ENCODE data around the gene SYT2.

The SYT2 gene

DNA sequence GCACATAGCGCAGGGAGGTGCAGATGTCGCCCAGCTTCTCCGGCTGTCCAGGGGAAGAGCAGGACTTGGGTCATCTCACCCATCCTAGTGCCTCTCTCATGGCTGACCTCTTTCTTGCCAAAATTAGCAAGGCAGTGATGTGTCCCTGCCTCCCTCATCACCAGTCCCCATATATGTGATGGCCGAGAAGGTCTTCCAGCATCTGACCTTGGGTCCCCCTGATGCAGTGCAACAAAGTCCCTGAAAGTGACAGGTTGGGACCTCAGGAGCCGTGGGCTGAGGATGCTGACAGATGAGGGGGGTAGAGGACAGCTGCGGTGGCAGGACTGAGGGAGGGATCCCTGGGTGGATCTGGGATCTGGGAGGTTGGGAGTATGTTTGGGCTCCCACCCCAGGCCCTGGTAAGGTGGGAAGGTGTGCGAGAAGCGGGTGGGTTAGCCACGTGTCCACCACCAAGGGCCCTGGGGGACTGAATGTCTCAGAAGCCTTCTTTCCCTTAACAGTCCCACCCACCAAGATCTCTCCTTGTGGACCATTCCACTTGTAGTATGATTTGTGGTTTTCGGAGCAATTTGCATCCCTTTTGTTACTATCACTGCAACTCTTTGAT lies 109.7 kb downstream of the SYT2 start:
- CTCF ChIA-PET: interaction anchor here (0.7 to 7.6 kb wide), 38 partner anchors 8 to 258 kb away, joined by 3 to 150 read pairs (median 4); partner anchors contain the start of gene UBE2T
- DNase-seq (ENCODE audit: low read depth, low spot score): no peak
- H3K4me3 ChIP-seq (ENCODE audit: low read depth, low read length): no peak overlapping the region
- POLR2A ChIA-PET: no interaction called here
- TF ChIP-seq, protein P1, sequence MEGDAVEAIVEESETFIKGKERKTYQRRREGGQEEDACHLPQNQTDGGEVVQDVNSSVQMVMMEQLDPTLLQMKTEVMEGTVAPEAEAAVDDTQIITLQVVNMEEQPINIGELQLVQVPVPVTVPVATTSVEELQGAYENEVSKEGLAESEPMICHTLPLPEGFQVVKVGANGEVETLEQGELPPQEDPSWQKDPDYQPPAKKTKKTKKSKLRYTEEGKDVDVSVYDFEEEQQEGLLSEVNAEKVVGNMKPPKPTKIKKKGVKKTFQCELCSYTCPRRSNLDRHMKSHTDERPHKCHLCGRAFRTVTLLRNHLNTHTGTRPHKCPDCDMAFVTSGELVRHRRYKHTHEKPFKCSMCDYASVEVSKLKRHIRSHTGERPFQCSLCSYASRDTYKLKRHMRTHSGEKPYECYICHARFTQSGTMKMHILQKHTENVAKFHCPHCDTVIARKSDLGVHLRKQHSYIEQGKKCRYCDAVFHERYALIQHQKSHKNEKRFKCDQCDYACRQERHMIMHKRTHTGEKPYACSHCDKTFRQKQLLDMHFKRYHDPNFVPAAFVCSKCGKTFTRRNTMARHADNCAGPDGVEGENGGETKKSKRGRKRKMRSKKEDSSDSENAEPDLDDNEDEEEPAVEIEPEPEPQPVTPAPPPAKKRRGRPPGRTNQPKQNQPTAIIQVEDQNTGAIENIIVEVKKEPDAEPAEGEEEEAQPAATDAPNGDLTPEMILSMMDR (IDR thresholded peaks at IDR 0.05; ENCODE audit: insufficient read depth, low read length, missing control alignments): no peak

DNA sequence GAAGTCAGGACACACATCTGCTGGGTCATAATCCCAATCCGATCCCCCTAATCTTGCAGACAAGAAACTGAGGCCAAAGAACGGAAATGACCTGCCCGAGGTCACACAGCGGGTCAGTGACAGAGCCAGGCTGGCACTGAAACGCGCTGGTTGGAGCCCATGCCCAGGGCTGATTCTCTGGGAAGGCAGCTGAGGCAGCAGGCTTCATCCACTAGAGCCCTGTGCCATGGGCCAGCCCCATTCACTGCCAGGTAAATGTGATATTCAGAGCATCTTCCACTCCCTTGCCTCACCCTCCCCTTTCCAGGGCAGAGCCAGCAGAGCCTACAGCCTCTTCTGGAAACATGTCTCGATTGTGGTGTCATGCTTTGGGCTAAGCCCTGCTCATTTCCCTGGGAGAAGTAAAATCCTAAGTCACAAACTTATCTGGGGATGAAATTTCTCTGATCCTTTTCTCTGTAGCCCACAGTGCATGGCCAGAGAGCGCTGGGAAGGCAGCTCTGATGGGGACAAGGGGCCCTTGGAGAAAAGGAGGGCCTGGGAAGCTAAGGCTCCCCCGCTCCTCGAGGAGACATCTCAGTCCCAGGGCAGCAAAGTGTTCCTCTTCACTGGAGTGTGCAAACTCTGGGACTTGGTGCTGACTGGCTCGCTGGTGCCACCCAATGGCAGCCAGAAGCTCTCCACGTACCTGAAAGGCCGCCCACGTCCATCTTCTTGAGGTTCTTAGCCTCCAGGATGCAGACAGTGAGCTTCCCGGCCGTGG lies 110.4 kb downstream of the SYT2 start:
- ChIA-PET POLR2A (no interaction called here), CTCF (interaction anchor here (0.7 to 7.6 kb wide), 39 partner anchors 9 to 258 kb away, joined by 3 to 150 read pairs (median 4); partner anchors contain the start of gene UBE2T)
- DNase-seq (ENCODE audit: low read depth, low spot score): no peak
- no peak overlapping the region for H3K4me3 ChIP-seq (ENCODE audit: low read depth, low read length)
- TF ChIP-seq, protein P1 (IDR thresholded peaks at IDR 0.05; ENCODE audit: insufficient read depth, low read length, missing control alignments): peak; percentile 95

DNA sequence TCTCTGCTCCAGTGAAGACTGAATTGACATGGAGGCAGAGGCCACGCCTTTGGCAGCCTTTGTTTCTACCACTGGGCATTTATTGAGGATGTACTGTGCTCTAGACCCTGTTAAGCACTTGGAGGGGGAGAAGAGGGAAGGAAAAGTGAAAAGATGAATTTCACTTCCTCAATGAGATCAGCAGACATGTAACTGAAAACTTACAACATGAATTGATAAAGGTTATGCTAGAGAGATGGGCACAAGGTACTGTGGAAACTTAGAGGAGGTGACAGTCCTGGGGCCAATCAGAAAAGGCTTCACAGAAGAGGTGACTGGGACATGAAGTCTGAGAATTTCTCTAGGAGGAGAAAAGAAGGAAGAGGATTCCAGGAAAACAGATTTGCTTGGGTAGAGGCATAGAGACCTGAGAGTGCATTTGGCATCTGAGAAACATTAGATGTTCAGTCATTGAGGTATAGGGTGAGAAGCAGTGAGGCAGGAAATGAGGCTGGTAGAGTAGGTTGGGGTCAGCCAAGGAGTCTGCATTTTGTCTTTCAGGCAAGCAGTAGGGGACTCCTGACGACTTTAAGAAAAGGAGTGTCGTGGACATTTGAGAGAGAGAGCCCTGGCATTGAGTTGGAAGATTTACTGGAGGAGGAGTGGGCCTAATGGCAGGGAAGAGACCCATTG lies 113.0 kb downstream of the SYT2 start:
- ChIA-PET POLR2A (no interaction called here), CTCF (interaction anchor here (1.5 to 7.6 kb wide), 4 partner anchors 8 to 133 kb away, joined by 5 to 150 read pairs (median 65); no protein-coding TSS in a partner anchor)
- no peak overlapping the region for H3K4me3 ChIP-seq (ENCODE audit: low read depth, low read length)
- no peak for DNase-seq (ENCODE audit: low read depth, low spot score)
- TF ChIP-seq, protein P1 (IDR thresholded peaks at IDR 0.05; ENCODE audit: insufficient read depth, low read length, missing control alignments): no peak

DNA sequence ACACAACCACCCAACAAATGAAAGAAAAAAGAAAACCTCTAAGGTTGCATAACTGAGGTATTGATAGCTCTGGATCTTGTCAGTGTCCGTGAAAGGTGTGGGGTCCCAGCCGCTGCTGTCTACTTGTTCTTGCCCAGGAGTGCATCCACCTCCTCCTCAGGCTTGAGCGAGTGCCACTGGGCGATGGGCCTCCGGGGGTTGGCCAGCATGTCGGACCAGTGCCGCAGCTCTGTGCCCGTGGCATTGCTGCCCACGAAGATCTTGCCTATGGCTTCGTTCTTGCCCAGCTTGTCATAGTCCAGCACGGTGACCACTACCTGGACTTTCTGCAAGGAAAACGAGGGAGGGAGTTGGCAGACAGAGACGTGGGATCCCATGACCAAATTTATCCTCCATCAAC lies 113.6 kb downstream of the SYT2 start:
- H3K4me3 ChIP-seq (ENCODE audit: low read depth, low read length): no peak overlapping the region
- CTCF ChIA-PET: interaction anchor here (1.2 kb wide), 1 partner anchor 22 kb away, joined by 3 read pairs; no protein-coding TSS in a partner anchor
- DNase-seq (ENCODE audit: low read depth, low spot score): no peak
- POLR2A ChIA-PET: no interaction called here
- TF ChIP-seq, protein P1 (IDR thresholded peaks at IDR 0.05; ENCODE audit: insufficient read depth, low read length, missing control alignments): no peak

DNA sequence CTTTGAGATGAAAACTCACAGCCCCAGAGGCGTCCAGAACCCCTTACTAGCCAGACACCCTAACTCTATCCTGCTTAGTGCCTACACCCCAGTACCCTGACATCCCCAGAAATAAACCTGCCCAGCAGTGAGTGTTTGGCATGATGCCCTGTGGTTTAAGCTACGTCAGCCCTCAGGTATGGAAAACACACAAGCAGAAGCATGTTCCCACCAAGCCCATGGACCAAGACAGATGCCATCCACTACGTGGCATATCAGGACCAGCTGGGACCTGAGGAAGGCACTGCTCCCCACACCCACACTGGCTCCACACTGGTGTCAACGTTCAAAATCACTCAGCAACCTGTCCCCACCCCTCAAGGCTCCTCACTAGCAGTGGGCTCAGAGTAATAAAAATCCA lies 116.4 kb downstream of the SYT2 start:
- POLR2A ChIA-PET: no interaction called here
- no peak for DNase-seq (ENCODE audit: low read depth, low spot score)
- H3K4me3 ChIP-seq (ENCODE audit: low read depth, low read length): no peak overlapping the region
- TF ChIP-seq, protein P1 (IDR thresholded peaks at IDR 0.05; ENCODE audit: insufficient read depth, low read length, missing control alignments): no peak
- CTCF ChIA-PET: interaction anchor here (0.7 to 0.8 kb wide), 3 partner anchors 21 to 130 kb away, joined by 3 read pairs; no protein-coding TSS in a partner anchor

DNA sequence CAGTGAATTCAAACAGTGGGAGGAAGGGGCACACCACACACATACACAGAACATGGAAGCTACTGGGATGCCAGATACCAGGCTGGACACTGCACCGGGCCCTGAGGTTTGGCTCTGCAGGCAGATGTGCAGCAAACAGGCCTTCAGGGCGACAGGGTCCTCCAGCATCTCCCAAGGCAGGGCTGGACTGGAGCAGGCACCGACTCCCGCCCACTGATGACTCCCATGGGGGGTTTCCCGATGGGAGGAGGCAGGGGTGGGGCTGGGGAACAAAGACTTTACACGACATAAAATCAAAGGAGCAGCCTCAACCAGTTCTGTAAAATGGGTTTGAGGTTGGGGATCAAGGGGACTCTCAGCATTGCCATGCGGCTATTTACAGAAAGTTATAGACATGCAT lies 118.1 kb downstream of the SYT2 start:
- no peak overlapping the region for H3K4me3 ChIP-seq (ENCODE audit: low read depth, low read length)
- TF ChIP-seq, protein P1 (IDR thresholded peaks at IDR 0.05; ENCODE audit: insufficient read depth, low read length, missing control alignments): no peak
- POLR2A ChIA-PET: no interaction called here
- DNase-seq (ENCODE audit: low read depth, low spot score): no peak
- CTCF ChIA-PET: interaction anchor here (1.4 to 6.9 kb wide), 2 partner anchors 8 to 248 kb away, joined by 3 to 82 read pairs; no protein-coding TSS in a partner anchor
